GM12878 (cell line): ENCODE results near the gene PLEKHD1.

Experiments used
- CEBPZ ChIP-seq: fragments of 150-350 bp; IDR thresholded peaks from 2 replicates; pipeline ENCODE4 v1.6.1; 2016; ENCODE audit warnings: low read depth, low read length
- CTCF ChIP-seq, 3 experiments: IDR thresholded peaks in 2 of 3; conservative IDR thresholded peaks in 1 of 3; 2 replicates each; pipeline ENCODE4 v1.5.1; 2011; ENCODE audit warnings: low read depth in 3 of 3, low read length in 3 of 3, mild to moderate bottlenecking in 3 of 3, control low read depth in 2 of 3, moderate library complexity in 2 of 3, inconsistent platforms in 1 of 3, mixed read lengths in 1 of 3; ENCODE audit not compliant: control insufficient read depth in 2 of 3, insufficient read depth in 1 of 3; ENCODE audit errors: extremely low read depth in 1 of 3
- E4F1 ChIP-seq: fragments of 450-650 bp; IDR thresholded peaks from 2 replicates; pipeline ENCODE4 v1.6.1; 2018; ENCODE audit warnings: borderline replicate concordance, mild to moderate bottlenecking; ENCODE audit not compliant: partially characterized antibody
- EP300 ChIP-seq, 2 experiments: fragments of 150-350 bp in 1 of 2; IDR thresholded peaks; 2 replicates each; pipeline ENCODE4 v1.6.1; 2011 to 2012; ENCODE audit warnings: low read depth in 2 of 2, low read length in 2 of 2, borderline replicate concordance in 1 of 2, improper control_type of control experiment in 1 of 2, inconsistent platforms in 1 of 2; ENCODE audit not compliant: control insufficient read depth in 1 of 2
- IKZF2 ChIP-seq, 2 experiments: fragments of 450-650 bp; IDR thresholded peaks; 2 replicates each; pipeline ENCODE4 v1.6.1; 2017; ENCODE audit warnings: mild to moderate bottlenecking in 2 of 2, moderate library complexity in 2 of 2
- MTA2 ChIP-seq: fragments of 450-650 bp; IDR thresholded peaks from 2 replicates; pipeline ENCODE4 v1.6.1; 2016; ENCODE audit warnings: low read depth, mild to moderate bottlenecking, moderate library complexity
- POLR2AphosphoS5 ChIP-seq: IDR thresholded peaks from 2 replicates; pipeline ENCODE4 v1.6.1; 2011; ENCODE audit warnings: mild to moderate bottlenecking, low read length, inconsistent platforms
- PRDM15 ChIP-seq: fragments of 450-650 bp; formaldehyde crosslinking; IDR thresholded peaks from 2 replicates; pipeline ENCODE4 v1.4.0; 2020; ENCODE audit warnings: mild to moderate bottlenecking, moderate library complexity
- REST ChIP-seq: IDR thresholded peaks from 2 replicates; pipeline ENCODE4 v1.6.1; 2012; ENCODE audit warnings: mild to moderate bottlenecking, low read depth, low read length
- SP1 ChIP-seq: IDR thresholded peaks from one replicate; pipeline ENCODE4 v1.6.1; 2011; ENCODE audit warnings: low read depth, low read length
- SPI1 ChIP-seq: IDR thresholded peaks from 2 replicates; pipeline ENCODE4 v1.6.1; 2011; ENCODE audit warnings: low read depth, mild to moderate bottlenecking, low read length, moderate library complexity, borderline replicate concordance; ENCODE audit not compliant: insufficient read depth
- TBL1XR1 ChIP-seq: IDR thresholded peaks from 2 replicates; pipeline ENCODE4 v1.6.1; 2012; ENCODE audit warnings: low read depth, low read length, improper control_type of control experiment
- TCF7 ChIP-seq: IDR thresholded peaks from 2 replicates; pipeline ENCODE4 v1.6.1; 2014; ENCODE audit warnings: antibody characterized with exemption, borderline replicate concordance

GRCh38 chr14:69464829-69465228, 19.7 kb upstream of the PLEKHD1 start:
- TF ChIP-seq PRDM15 (CRISPR knock-in tag) (no peak), CTCF (IDR thresholded peaks at IDR 0.05 in 2 of 3, conservative IDR thresholded peaks at IDR 0.05 in 1 of 3; ENCODE audit: control insufficient read depth in 2 of 3, extremely low read depth in 1 of 3, insufficient read depth in 1 of 3, low read depth in 3 of 3, low read length in 3 of 3) (no peak), IKZF2 (IDR thresholded peaks at IDR 0.05) (no peak), CEBPZ (no peak), POLR2AphosphoS5 (no peak), E4F1 (no peak), TCF7 (no peak), SP1 (no peak), SPI1 (no peak), REST (no peak), EP300 (IDR thresholded peaks at IDR 0.05; ENCODE audit: borderline replicate concordance in 1 of 2, control insufficient read depth in 1 of 2, low read depth in 2 of 2, low read length in 2 of 2) (no peak), MTA2 (no peak), TBL1XR1 (no peak)
